HG03521 (cell line): ENCODE data around the gene CEACAM18.
A peak's percentile ranks its signal among the peaks of the same experiment; 100 is the strongest.
"Not testable (repeated sequence)": the region's sequence is repeated elsewhere in the genome, so short reads cannot be mapped to it uniquely, and the experiment has no call there.

Source experiments
- ATAC-seq: cut with Tn5 transposase; IDR thresholded peaks from one replicate; pipeline ENCODE4 v1.9.1; 2021; ENCODE audit warnings: mild to moderate bottlenecking, moderate library complexity; ENCODE audit not compliant: unreplicated experiment

Gene CEACAM18

GRCh38 chr19:51478381-51479234, at the start of gene CEACAM18:
CEACAM18 (plus strand) TSS chr19:51478539.
- ATAC-seq: no peak

GRCh38 chr19:51430221-51430620, 48.1 kb upstream of the CEACAM18 start:
- ATAC-seq: no peak

- ATAC-seq: no peak
These were observed 47.2 kb upstream of the CEACAM18 start for GRCh38 chr19:51431124-51431523.

GRCh38 chr19:51433043-51433442, 45.3 kb upstream of the CEACAM18 start:
- ATAC-seq: no peak

GRCh38 chr19:51434456-51434855, 43.9 kb upstream of the CEACAM18 start:
- ATAC-seq: no peak

- no peak for ATAC-seq
These were observed 39.3 kb upstream of the CEACAM18 start for GRCh38 chr19:51439021-51439465.

GRCh38 chr19:51440052-51440451, 38.3 kb upstream of the CEACAM18 start:
- ATAC-seq: no peak

GRCh38 chr19:51440846-51441409, 37.4 kb upstream of the CEACAM18 start:
- no peak for ATAC-seq

GRCh38 chr19:51441410-51442390, 36.6 kb upstream of the CEACAM18 start:
- ATAC-seq: peak; percentile 83

- ATAC-seq: not testable (repeated sequence)
These were observed 30.8 kb upstream of the CEACAM18 start for GRCh38 chr19:51447510-51447909.

GRCh38 chr19:51448011-51448410, 30.3 kb upstream of the CEACAM18 start:
- no peak for ATAC-seq

- no peak for ATAC-seq
These were observed 29.8 kb upstream of the CEACAM18 start for GRCh38 chr19:51448411-51449016.

- no peak for ATAC-seq
These were observed 27.5 kb upstream of the CEACAM18 start for GRCh38 chr19:51450730-51451307.

- ATAC-seq: no peak
These were observed 21.6 kb upstream of the CEACAM18 start for GRCh38 chr19:51456541-51457290.

- ATAC-seq: no peak
These were observed 20.9 kb upstream of the CEACAM18 start for GRCh38 chr19:51457351-51458013.

GRCh38 chr19:51458051-51458645, 20.2 kb upstream of the CEACAM18 start, which contains the start of gene SIGLEC8:
SIGLEC8 (minus strand) TSS chr19:51458454; CDS start chr19:51458387, 67 bp downstream.
- no peak for ATAC-seq

- no peak for ATAC-seq
These were observed 19.3 kb upstream of the CEACAM18 start for GRCh38 chr19:51458899-51459505.
